Coronary artery (tissue), 2 donors: ENCODE results near the gene ADARB2.

Experiments
- DNase-seq: peaks from one replicate; pipeline ENCODE4 v3.0.0-alpha.2; 2017; ENCODE audit warnings: low spot score
- H3K27ac ChIP-seq, 2 donors: fragments of 200-600 bp; sonication (generic); one replicate each; pipeline ENCODE4 v1.5.1; 2016 to 2019
- H3K4me3 ChIP-seq: fragments of 200-600 bp; sonication (generic); 2 replicates; pipeline ENCODE4 v1.5.1; 2016; ENCODE audit warnings: mild to moderate bottlenecking, moderate library complexity
- TF ChIP-seq, protein P1 (sequence below): fragments of 200-600 bp; sonication (generic); IDR thresholded peaks from one replicate; pipeline ENCODE4 v1.5.1; 2019; ENCODE audit warnings: antibody characterized with exemption

Gene ADARB2

DNA sequence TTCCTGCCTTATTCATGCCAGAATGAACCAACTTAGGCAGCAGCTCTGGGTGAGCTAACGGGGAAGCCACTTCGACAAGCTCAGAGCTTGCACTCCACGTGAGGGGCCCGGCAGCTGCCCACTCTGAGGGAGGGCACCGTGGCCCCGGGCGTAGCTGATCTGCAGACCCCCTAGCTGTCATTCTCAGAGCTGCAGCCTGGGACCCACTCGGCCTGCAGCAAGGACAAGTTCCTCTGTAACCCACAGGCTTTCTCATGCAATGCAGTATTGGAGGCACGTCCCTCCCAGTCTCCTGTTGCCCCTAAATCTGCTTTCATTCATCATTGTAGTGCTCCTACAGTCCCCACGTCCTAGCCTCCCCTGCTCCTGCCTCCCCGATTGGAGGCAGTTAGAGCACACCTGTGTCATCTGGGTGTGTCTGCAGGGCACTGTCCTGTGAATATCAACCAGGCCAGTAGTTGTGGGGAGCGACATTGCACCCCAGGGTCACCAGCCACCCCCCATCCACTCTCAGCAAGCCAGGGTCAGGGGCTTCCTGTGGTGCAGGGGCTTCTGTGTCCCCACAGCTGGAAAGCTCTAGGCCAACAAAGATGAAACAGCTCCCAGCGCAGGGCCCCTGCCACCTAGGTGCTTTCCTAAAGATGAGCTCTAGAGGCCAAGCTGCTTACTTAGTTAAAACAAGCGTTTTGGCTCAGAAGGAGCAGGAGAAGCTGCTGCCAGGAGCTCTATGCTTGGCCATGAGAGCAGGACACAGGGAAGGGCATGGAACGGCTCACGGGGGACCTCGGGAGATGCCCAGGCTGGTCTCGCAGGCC, 333.6 kb downstream of the ADARB2 start:
- DNase-seq: peak; percentile 67
- Histone ChIP-seq H3K27ac (no peak overlapping the region), H3K4me3 (no peak overlapping the region)
- TF ChIP-seq, protein P1, sequence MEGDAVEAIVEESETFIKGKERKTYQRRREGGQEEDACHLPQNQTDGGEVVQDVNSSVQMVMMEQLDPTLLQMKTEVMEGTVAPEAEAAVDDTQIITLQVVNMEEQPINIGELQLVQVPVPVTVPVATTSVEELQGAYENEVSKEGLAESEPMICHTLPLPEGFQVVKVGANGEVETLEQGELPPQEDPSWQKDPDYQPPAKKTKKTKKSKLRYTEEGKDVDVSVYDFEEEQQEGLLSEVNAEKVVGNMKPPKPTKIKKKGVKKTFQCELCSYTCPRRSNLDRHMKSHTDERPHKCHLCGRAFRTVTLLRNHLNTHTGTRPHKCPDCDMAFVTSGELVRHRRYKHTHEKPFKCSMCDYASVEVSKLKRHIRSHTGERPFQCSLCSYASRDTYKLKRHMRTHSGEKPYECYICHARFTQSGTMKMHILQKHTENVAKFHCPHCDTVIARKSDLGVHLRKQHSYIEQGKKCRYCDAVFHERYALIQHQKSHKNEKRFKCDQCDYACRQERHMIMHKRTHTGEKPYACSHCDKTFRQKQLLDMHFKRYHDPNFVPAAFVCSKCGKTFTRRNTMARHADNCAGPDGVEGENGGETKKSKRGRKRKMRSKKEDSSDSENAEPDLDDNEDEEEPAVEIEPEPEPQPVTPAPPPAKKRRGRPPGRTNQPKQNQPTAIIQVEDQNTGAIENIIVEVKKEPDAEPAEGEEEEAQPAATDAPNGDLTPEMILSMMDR: no peak

DNA sequence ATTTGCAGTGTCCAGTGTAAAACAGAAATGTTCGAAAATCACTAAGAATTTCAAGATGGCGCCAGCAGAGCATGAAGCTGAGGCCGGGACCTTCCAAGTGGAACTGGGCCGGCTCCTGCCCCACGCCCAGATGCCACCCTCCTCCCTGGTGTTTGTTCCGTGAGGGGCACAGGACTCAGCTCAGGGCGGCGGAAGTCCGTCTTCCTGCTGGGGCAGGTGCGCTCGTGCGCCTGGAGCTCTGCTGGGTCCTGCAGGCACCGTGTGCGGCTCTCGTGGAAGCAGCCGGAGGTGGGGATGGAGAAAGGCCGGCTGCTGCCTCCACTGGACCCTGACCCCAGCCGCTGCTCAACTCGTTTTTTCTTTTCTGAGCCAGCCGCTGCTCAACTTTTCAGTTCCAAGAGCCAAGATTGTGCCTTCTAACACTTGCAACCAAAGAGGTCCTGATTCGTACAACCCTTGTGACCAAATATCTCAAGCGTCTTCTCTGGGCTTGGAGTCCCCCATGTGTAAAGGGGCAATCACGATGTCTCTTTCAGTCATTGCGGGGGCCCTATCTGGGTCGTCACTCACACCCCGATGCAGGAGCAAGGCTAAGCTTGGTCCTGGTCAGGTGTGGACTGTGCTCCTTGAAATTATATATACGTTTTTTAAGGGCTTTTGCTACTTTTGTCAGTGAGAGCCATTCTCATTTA, 334.4 kb downstream of the ADARB2 start:
- Histone ChIP-seq H3K4me3 (no peak overlapping the region), H3K27ac (no peak overlapping the region)
- peak; percentile 36 for DNase-seq
- TF ChIP-seq, protein P1: no peak

DNA sequence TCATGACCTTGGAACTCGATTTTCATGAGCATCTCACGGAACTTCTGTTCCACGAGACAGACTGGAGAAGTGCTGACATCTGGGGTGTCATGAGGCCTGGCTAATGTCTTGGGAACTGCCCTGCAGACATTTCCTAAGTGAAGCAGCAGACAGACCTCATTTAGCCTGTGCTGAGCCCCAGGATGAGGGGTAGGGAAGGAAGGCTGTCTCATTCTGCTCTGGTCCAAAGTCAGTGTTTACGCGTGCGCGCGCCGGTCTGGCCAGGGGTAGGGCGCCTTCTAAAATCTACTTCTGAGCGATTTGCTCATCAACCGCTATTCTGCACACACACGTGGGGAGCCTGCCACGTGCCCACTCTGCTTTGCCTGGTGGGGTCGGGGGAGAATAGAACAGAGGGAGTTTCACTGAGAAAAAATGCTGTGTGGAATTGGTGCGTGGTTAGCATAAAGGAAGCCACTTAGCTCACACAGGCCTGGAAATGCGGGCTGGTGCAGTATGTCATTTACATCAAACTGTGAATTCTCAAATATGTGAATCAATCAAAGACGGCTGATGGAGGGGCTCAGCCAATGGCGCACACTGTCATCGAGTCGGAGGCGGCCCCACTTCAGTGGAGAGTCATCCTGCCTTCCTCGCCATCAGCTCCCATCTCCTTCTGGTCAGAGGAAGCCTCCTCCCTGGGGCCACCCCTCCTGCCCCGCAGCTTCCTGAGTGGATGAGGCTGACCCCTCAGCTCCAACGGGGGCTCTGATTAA, 335.1 kb downstream of the ADARB2 start:
- TF ChIP-seq, protein P1: no peak
- peak; percentile 49 for DNase-seq
- Histone ChIP-seq H3K27ac (no peak overlapping the region), H3K4me3 (no peak overlapping the region)

DNA sequence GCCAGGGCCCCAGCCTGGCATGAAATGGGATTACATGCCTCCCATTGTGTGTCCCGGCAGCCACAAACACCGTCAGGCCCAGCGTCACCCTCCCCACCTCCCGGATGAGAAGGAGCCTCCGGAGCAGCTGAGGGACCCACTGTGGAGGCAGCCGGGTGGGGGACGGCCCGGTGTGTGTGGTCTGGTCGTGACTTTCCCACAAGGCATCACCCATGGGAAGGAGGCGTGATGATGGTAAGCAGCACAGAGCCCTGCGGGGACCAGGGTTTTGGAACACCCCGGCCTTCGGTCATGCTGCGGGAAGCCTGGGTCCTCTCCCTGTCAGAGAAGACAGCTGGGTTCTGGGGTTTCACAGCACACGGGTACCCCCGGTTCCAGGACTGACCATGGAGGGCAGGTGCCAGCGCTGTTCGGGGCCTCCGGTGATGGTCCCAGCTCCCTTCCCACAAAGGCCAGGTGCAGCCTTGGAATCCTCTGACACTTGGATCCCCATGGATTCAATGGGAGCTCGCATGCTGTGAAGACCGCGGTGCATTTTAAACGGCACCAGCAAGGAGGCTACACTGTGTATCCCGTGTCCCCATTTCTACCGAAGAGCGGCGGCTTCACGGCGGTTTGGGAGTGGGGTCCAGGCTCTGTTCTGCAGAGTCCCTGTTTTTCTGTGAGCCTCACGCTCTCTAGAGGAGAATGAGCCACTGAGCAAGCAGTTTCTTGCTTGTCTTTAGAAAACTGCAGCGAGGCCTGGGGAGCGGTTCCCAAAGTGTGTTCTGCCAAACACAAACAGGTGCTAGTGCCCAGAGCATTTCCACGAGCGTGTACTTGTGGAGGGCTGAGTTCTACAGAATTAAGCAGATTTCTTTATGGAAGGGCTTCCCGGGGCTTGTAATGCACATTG, 336.0 kb downstream of the ADARB2 start:
- DNase-seq: peak; percentile 61
- TF ChIP-seq, protein P1: no peak
- Histone ChIP-seq H3K4me3 (no peak overlapping the region), H3K27ac (no peak overlapping the region)

DNA sequence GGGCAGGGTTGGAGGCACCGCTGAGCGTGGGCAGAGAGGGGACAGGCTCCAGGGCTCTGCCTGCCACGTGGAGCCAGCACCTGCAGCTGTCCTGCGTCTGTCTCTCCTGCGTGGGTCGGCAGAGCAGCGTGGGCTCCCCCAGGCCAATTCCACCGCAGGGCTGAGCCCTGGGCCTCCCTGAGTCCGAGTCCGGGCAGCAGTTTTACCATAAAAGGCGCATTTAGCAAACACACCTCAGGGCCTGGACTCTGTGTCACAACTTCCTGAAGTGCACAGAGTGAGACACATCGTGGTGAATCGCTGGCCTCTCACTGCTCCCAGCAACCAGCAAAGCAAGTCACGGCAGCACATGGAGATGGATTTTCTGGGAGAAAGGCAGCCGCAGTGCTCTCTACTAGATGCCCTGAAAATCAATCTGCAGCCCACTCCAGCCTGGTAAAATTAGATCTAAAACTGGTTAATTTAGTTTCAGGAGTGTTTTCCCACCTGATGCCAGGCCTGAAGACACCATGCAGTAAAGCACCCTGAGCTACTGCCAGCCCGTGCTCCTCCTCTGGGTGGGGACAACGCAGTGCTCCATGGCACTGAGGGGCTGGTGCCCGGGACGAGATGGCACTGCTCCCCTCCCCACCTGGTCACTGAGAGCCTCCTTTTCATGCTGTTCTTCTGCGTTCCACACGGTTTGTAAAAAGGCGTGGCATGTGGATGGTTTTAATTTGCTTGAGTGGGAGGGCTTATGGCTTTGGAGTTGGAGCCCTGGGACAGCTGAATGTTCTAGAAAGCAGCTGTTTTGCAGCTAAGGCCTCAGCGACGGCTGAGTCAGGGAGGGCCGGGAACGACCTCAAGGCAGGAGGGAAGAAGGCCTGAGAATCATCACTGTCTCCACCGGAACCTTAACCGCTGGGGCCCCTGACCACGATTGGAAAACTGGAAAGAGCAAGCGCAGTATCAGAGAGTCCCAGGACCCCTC, 336.9 kb downstream of the ADARB2 start:
- H3K4me3 ChIP-seq: no peak overlapping the region
- DNase-seq: peak; percentile 41
- TF ChIP-seq, protein P1: no peak
- no peak overlapping the region for H3K27ac ChIP-seq
